Activated CD4-positive, CD25-positive, alpha-beta regulatory T cell treated with anti-CD3 and anti-CD28 coated beads, Interleukin-2, amount 50 U/mL, for 72 hours (primary cell): ENCODE measurements around the gene STX4.

Experiments used
- DNase-seq: peaks from one replicate; pipeline ENCODE4 v3.0.0; 2021

Gene STX4

GRCh38 chr16:31032736-31033708 lies at the start of gene STX4:
STX4 (plus strand) TSS chr16:31033558; CDS start chr16:31033806, 248 bp downstream.
- DNase-seq: peak; percentile 95

- DNase-seq: no peak
These were observed 49.3 kb upstream of the STX4 start for GRCh38 chr16:30983898-30984610.

GRCh38 chr16:30984669-30985400 lies 48.5 kb upstream of the STX4 start, which contains the start of gene HSD3B7:
HSD3B7 (plus strand) TSS chr16:30985207; CDS start chr16:30985659, 452 bp downstream.
- DNase-seq: peak; percentile 91

GRCh38 chr16:30985401-30986128 lies 47.8 kb upstream of the STX4 start:
- DNase-seq: no peak

- DNase-seq: no peak
These were observed 47.0 kb upstream of the STX4 start for GRCh38 chr16:30986129-30986991.

GRCh38 chr16:30987581-30988190 lies 45.7 kb upstream of the STX4 start:
- no peak for DNase-seq

- DNase-seq: no peak
These were observed 43.8 kb upstream of the STX4 start for GRCh38 chr16:30989469-30990047.

- DNase-seq: no peak
These were observed 43.3 kb upstream of the STX4 start for GRCh38 chr16:30990105-30990504.

- no peak for DNase-seq
These were observed 42.3 kb upstream of the STX4 start for GRCh38 chr16:30991052-30991451.

GRCh38 chr16:30992276-30992780 lies 41.0 kb upstream of the STX4 start:
- no peak for DNase-seq

- DNase-seq: no peak
These were observed 40.2 kb upstream of the STX4 start for GRCh38 chr16:30992931-30993816.

GRCh38 chr16:30995927-30996323 lies 37.4 kb upstream of the STX4 start:
- no peak for DNase-seq

GRCh38 chr16:30996324-30996984 lies 36.9 kb upstream of the STX4 start:
- DNase-seq: no peak

GRCh38 chr16:30996985-30997724 lies 36.2 kb upstream of the STX4 start:
- DNase-seq: peak; percentile 77

GRCh38 chr16:30997725-30998711 lies 35.3 kb upstream of the STX4 start:
- DNase-seq: no peak
